ENCODE data around the gene CAPZA1.

- TF ChIP-seq, protein P1, sequence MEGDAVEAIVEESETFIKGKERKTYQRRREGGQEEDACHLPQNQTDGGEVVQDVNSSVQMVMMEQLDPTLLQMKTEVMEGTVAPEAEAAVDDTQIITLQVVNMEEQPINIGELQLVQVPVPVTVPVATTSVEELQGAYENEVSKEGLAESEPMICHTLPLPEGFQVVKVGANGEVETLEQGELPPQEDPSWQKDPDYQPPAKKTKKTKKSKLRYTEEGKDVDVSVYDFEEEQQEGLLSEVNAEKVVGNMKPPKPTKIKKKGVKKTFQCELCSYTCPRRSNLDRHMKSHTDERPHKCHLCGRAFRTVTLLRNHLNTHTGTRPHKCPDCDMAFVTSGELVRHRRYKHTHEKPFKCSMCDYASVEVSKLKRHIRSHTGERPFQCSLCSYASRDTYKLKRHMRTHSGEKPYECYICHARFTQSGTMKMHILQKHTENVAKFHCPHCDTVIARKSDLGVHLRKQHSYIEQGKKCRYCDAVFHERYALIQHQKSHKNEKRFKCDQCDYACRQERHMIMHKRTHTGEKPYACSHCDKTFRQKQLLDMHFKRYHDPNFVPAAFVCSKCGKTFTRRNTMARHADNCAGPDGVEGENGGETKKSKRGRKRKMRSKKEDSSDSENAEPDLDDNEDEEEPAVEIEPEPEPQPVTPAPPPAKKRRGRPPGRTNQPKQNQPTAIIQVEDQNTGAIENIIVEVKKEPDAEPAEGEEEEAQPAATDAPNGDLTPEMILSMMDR (IDR thresholded peaks at IDR 0.05), result no peak
- TF ChIP-seq, protein P2, sequence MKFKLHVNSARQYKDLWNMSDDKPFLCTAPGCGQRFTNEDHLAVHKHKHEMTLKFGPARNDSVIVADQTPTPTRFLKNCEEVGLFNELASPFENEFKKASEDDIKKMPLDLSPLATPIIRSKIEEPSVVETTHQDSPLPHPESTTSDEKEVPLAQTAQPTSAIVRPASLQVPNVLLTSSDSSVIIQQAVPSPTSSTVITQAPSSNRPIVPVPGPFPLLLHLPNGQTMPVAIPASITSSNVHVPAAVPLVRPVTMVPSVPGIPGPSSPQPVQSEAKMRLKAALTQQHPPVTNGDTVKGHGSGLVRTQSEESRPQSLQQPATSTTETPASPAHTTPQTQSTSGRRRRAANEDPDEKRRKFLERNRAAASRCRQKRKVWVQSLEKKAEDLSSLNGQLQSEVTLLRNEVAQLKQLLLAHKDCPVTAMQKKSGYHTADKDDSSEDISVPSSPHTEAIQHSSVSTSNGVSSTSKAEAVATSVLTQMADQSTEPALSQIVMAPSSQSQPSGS (CRISPR knock-in tag; IDR thresholded peaks at IDR 0.05; ENCODE audit: borderline replicate concordance, low read depth), result no peak
- TF ChIP-seq, protein P3, sequence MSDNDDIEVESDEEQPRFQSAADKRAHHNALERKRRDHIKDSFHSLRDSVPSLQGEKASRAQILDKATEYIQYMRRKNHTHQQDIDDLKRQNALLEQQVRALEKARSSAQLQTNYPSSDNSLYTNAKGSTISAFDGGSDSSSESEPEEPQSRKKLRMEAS (CRISPR knock-in tag; IDR thresholded peaks at IDR 0.05), result no peak
- no peak for TF ChIP-seq ZBTB21 (CRISPR knock-in tag; IDR thresholded peaks at IDR 0.05; ENCODE audit: borderline replicate concordance)
- no peak for TF ChIP-seq ZNF232 (CRISPR knock-in tag; IDR thresholded peaks at IDR 0.05)
These were observed 101.2 kb downstream of the CAPZA1 start for GRCh38 chr1:112720800-112721199.
